Left lung (tissue), 10 donors: ENCODE results near the gene SLAMF8. TPM values are rescaled to one million over a fixed set of nuclear protein-coding genes. Genes with fewer than 3 reads are reported as not detected.
A peak's percentile ranks its signal among the peaks of the same experiment; 100 is the strongest.

ENCODE experiments used
- ATAC-seq: fragments of 200-7000 bp; cut with Tn5 transposase; one replicate; pipeline ENCODE4 v1.9.1; 2020; ENCODE audit warnings: moderate library complexity
- DNase-seq, 4 donors: peaks; one replicate each; pipeline ENCODE4 v3.0.0-alpha.2; 2013 to 2020
- H3K27ac ChIP-seq, 2 donors: fragments of 200-600 bp; sonication (generic) in 1 of 2; one replicate each; pipeline versions ENCODE4 v1.5.0 to v1.8.0; 2020 to 2021
- H3K27me3 ChIP-seq, 2 donors: fragments of 200-600 bp; sonication (generic) in 1 of 2; one replicate each; pipeline versions ENCODE4 v1.5.0 to v1.8.0; 2020 to 2021
- H3K36me3 ChIP-seq, 2 donors: fragments of 200-600 bp; sonication (generic) in 1 of 2; one replicate each; pipeline versions ENCODE4 v1.5.0 to v1.8.0; 2020 to 2021
- H3K4me1 ChIP-seq, 2 donors: fragments of 200-600 bp; one replicate each; pipeline ENCODE4 v1.8.0; 2021
- H3K4me3 ChIP-seq, 2 donors: fragments of 200-600 bp; sonication (generic) in 1 of 2; one replicate each; pipeline versions ENCODE4 v1.5.0 to v1.8.0; 2020 to 2021; ENCODE audit warnings: mild to moderate bottlenecking in 1 of 2
- H3K9me3 ChIP-seq, 2 donors: fragments of 200-600 bp; sonication (generic) in 1 of 2; one replicate each; pipeline versions ENCODE4 v1.5.0 to v1.8.0; 2020 to 2021
- CTCF ChIP-seq, 2 donors: fragments of 200-600 bp; sonication (generic) in 1 of 2; IDR thresholded peaks; one replicate each; pipeline versions ENCODE4 v1.5.0 to v1.8.0; 2021; ENCODE audit warnings: antibody characterized with exemption in 2 of 2
- intact Hi-C, 2 donors: fragments of 100-400 bp; cut with DNase I; formaldehyde crosslinking; loops; one replicate each; pipeline versions ENCODE4 v1.11.2 to v1.14.2; 2022
- polyA plus RNA-seq, 6 donors: library from polyadenylated mRNA; unstranded; fragments of 120-200 nt; gene quantifications; one replicate each; pipeline ENCODE4 v1.2.1, GENCODE V29; 2013; ENCODE audit not compliant: insufficient read length in 6 of 6
- total RNA-seq, 2 donors: library from RNA; stranded (reverse); fragmentation: NEBNext Ultra II Directional; extraction: Animal tissue kit (Norgen Biotek cat#: 25700); gene quantifications; one replicate each; pipeline ENCODE4 v1.2.1, GENCODE V29; 2021
- donor health status: DM: no; HTN: yes; CAD: no.
- donor health status: DM: no; HTN: no; CAD: no.

Gene SLAMF8
- total and polyA plus RNA-seq, 8 donors = 0.28 to 41.3 (median 0.84) TPM

- H3K4me3 ChIP-seq = no peak overlapping the region
- peak overlapping the region in 1 of 2 donors; percentile 41 for H3K27ac ChIP-seq
- ATAC-seq (peak; percentile 60), DNase-seq (peak in 3 of 4 donors; percentile 52 to 88 (median 81))
- H3K4me1 ChIP-seq = peaks cover 2 to 37% of the 10 kb centered on the region in 2 donors
- no peaks in the 10 kb centered on the region for H3K9me3 ChIP-seq
- TF ChIP-seq CTCF (IDR thresholded peaks at IDR 0.05) = no peak
- no peaks in the 10 kb centered on the region for H3K36me3 ChIP-seq
- no peaks in the 10 kb centered on the region for H3K27me3 ChIP-seq
- intact Hi-C loops = no loop called here
Observed at GRCh38 chr1:159881622-159882526, 55.2 kb downstream of the SLAMF8 start.

- ATAC-seq (peak; percentile 24), DNase-seq (no peak)
- Histone ChIP-seq H3K27me3 (no peaks in the 10 kb centered on the region), H3K36me3 (no peaks in the 10 kb centered on the region), H3K27ac (no peak overlapping the region), H3K9me3 (no peaks in the 10 kb centered on the region), H3K4me1 (peaks cover 2 to 37% of the 10 kb centered on the region in 2 donors), H3K4me3 (no peak overlapping the region)
- TF ChIP-seq CTCF (IDR thresholded peaks at IDR 0.05) = no peak
- intact Hi-C loops = no loop called here
Observed at GRCh38 chr1:159882527-159882862, 55.8 kb downstream of the SLAMF8 start.

GRCh38 chr1:159883134-159883533 lies 56.5 kb downstream of the SLAMF8 start:
- peaks cover 2 to 37% of the 10 kb centered on the region in 2 donors for H3K4me1 ChIP-seq
- H3K4me3 ChIP-seq = no peak overlapping the region
- ATAC-seq (no peak), DNase-seq (no peak)
- H3K36me3 ChIP-seq = no peaks in the 10 kb centered on the region
- TF ChIP-seq CTCF (IDR thresholded peaks at IDR 0.05) = no peak
- no peaks in the 10 kb centered on the region for H3K27me3 ChIP-seq
- intact Hi-C loops = no loop called here
- no peaks in the 10 kb centered on the region for H3K9me3 ChIP-seq
- H3K27ac ChIP-seq = no peak overlapping the region

DNA sequence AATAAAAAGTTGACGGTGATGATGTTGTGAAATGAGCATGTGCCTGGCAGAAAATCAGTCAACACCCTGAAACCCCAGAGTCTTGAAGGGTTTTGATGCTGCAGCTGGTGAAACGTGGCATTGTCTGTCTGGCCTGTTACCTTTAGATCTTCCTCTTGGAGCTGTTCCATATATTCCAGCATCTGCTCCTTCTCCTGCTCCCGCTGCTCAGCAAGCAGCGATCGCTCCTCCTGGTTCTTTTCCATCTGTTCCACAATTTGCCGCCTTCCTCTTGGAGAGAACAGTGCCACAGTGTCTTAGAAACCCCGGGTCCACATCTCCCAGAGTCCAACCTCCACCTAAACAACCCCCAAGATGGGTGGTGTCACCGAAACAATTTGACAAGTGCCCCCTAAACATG lies 57.6 kb downstream of the SLAMF8 start:
- TF ChIP-seq CTCF (IDR thresholded peaks at IDR 0.05) = no peak
- no peaks in the 10 kb centered on the region for H3K27me3 ChIP-seq
- no peak overlapping the region for H3K27ac ChIP-seq
- intact Hi-C loops = no loop called here
- DNase-seq (no peak), ATAC-seq (no peak)
- H3K4me1 ChIP-seq = peaks cover 3 to 40% of the 10 kb centered on the region in 2 donors
- no peak overlapping the region for H3K4me3 ChIP-seq
- H3K36me3 ChIP-seq = no peaks in the 10 kb centered on the region
- H3K9me3 ChIP-seq = no peaks in the 10 kb centered on the region

Other genes starting within 250 kb of the SLAMF8 start
- gene APCS, start 239.0 kb upstream of the SLAMF8 start, total RNA-seq = not detected
- not detected for gene APCS, start 239.0 kb upstream of the SLAMF8 start, polyA plus RNA-seq
- gene CRP, start 112.3 kb upstream of the SLAMF8 start, total RNA-seq = not detected
- gene CRP, start 112.3 kb upstream of the SLAMF8 start, polyA plus RNA-seq = not detected
- 10 to 100 TPM; 49.5 to 56.4 TPM for gene DUSP23, start 45.9 kb upstream of the SLAMF8 start, total RNA-seq
- gene DUSP23, start 45.9 kb upstream of the SLAMF8 start, polyA plus RNA-seq = 10 to 100 TPM; 10.1 to 16.4 (median 12.8) TPM
- 1 to 10 TPM in 1 of 2 donors, under 1 TPM in 1; 0.73 to 2.2 TPM for gene FCRL6, start 24.5 kb upstream of the SLAMF8 start, total RNA-seq
- gene FCRL6, start 24.5 kb upstream of the SLAMF8 start, polyA plus RNA-seq = under 1 TPM; 0.38 to 0.63 (median 0.44) TPM
- not detected for gene VSIG8, start 35.8 kb downstream of the SLAMF8 start, total RNA-seq
- gene VSIG8, start 35.8 kb downstream of the SLAMF8 start, polyA plus RNA-seq = under 1 TPM in 2 of 6 donors, not detected in 4; 0.10 to 0.14 TPM
- 1 to 10 TPM; 1.1 to 4.7 TPM for gene CFAP45, start 73.3 kb downstream of the SLAMF8 start, total RNA-seq
- gene CFAP45, start 73.3 kb downstream of the SLAMF8 start, polyA plus RNA-seq = 10 to 100 TPM in 1 of 6 donors, 1 to 10 TPM in 5; 2.6 to 12.4 (median 8.2) TPM
- gene TAGLN2, start 98.6 kb downstream of the SLAMF8 start, total RNA-seq = 100 to 1,000 TPM; 565 to 617 TPM
- gene TAGLN2, start 98.6 kb downstream of the SLAMF8 start, polyA plus RNA-seq = 100 to 1,000 TPM; 301 to 479 (median 330) TPM
- 1 to 10 TPM; 2.8 to 3.0 TPM for gene IGSF9, start 118.7 kb downstream of the SLAMF8 start, total RNA-seq
- gene IGSF9, start 118.7 kb downstream of the SLAMF8 start, polyA plus RNA-seq = 10 to 100 TPM; 12.2 to 16.9 (median 14.6) TPM
- not detected for gene SLAMF9, start 127.4 kb downstream of the SLAMF8 start, total RNA-seq
- not detected for gene SLAMF9, start 127.4 kb downstream of the SLAMF8 start, polyA plus RNA-seq
- 1 to 10 TPM; 7.0 to 9.5 TPM for gene PIGM, start 205.1 kb downstream of the SLAMF8 start, total RNA-seq
- 10 to 100 TPM; 11.6 to 13.2 (median 12.6) TPM for gene PIGM, start 205.1 kb downstream of the SLAMF8 start, polyA plus RNA-seq
- under 1 TPM in 1 of 2 donors, not detected in 1; 0.58 TPM for gene KCNJ10, start 243.3 kb downstream of the SLAMF8 start, total RNA-seq
- under 1 TPM; 0.27 to 0.72 (median 0.50) TPM for gene KCNJ10, start 243.3 kb downstream of the SLAMF8 start, polyA plus RNA-seq